HepG2 (cell line): ENCODE measurements around the gene MIB2. TPM values are rescaled to one million over a fixed set of nuclear protein-coding genes. Genes with fewer than 3 reads are reported as not detected.
A peak's percentile ranks its signal among the peaks of the same experiment; 100 is the strongest.

ENCODE experiments used
- LBX2 ChIP-seq: sonication (generic); formaldehyde crosslinking; IDR thresholded peaks from 2 replicates; pipeline ENCODE4 v1.5.0; 2020; ENCODE audit warnings: missing genetic modification reagents, mild to moderate bottlenecking, borderline replicate concordance
- NFAT5 ChIP-seq: sonication (generic); formaldehyde crosslinking; IDR thresholded peaks from 2 replicates; pipeline ENCODE4 v1.4.0; 2020; ENCODE audit warnings: missing genetic modification reagents
- SALL2 ChIP-seq: sonication (generic); formaldehyde crosslinking; IDR thresholded peaks from 2 replicates; pipeline ENCODE4 v1.8.1; 2023; ENCODE audit warnings: mild to moderate bottlenecking, missing genetic modification reagents, inconsistent platforms
- SETDB1 ChIP-seq: sonication (generic); formaldehyde crosslinking; IDR thresholded peaks from 2 replicates; pipeline ENCODE4 v1.5.1; 2020; ENCODE audit warnings: missing genetic modification reagents, mild to moderate bottlenecking, borderline replicate concordance
- SP2 ChIP-seq: sonication (generic); formaldehyde crosslinking; IDR thresholded peaks from 2 replicates; pipeline ENCODE4 v1.5.1; 2020; ENCODE audit warnings: mild to moderate bottlenecking, missing genetic modification reagents
- ZFP91 ChIP-seq: sonication (generic); formaldehyde crosslinking; IDR thresholded peaks from 2 replicates; pipeline ENCODE4 v1.9.0; 2022; ENCODE audit warnings: missing genetic modification reagents, mild to moderate bottlenecking, borderline replicate concordance
- ZFY ChIP-seq: sonication (generic); formaldehyde crosslinking; IDR thresholded peaks from 2 replicates; pipeline ENCODE4 v1.4.0; 2020; ENCODE audit warnings: missing genetic modification reagents
- ZNF3 ChIP-seq: IDR thresholded peaks from 2 replicates; pipeline ENCODE4 v1.7.0; 2017; ENCODE audit warnings: inconsistent platforms
- ZNF30 ChIP-seq: sonication (generic); formaldehyde crosslinking; IDR thresholded peaks from 2 replicates; pipeline ENCODE4 v1.5.0; 2020; ENCODE audit warnings: mild to moderate bottlenecking, missing genetic modification reagents
- ZNF512B ChIP-seq: sonication (generic); formaldehyde crosslinking; IDR thresholded peaks from 2 replicates; pipeline ENCODE4 v1.5.1; 2020; ENCODE audit warnings: missing genetic modification reagents, mild to moderate bottlenecking, borderline replicate concordance
- ZNF704 ChIP-seq: sonication (generic); formaldehyde crosslinking; IDR thresholded peaks from 2 replicates; pipeline ENCODE4 v1.8.1; 2023; ENCODE audit warnings: mild to moderate bottlenecking, inconsistent platforms, moderate library complexity, missing genetic modification reagents, borderline replicate concordance
- ZSCAN25 ChIP-seq: sonication (generic); formaldehyde crosslinking; IDR thresholded peaks from 2 replicates; pipeline ENCODE4 v1.8.0; 2022; ENCODE audit warnings: mild to moderate bottlenecking, missing genetic modification reagents
- ZXDC ChIP-seq: sonication (generic); formaldehyde crosslinking; IDR thresholded peaks from 2 replicates; pipeline ENCODE4 v1.5.0; 2020; ENCODE audit warnings: mild to moderate bottlenecking, missing genetic modification reagents
- polyA plus RNA-seq, 8 experiments: library from polyadenylated mRNA; depleted of rRNA in 3 of 8; stranded (reverse) in 7 of 8; unstranded in 1 of 8; fragments of >200 nt; fragmentation: Illumina TruSeq in 4 of 8; extraction: Trizol in 4 of 8; gene quantifications; 2 replicates each; pipeline versions ENCODE4 v1.2.1 to v1.2.3, GENCODE V29; 2011 to 2016; ENCODE audit warnings: low read depth in 4 of 8, missing spikeins in 1 of 8, mixed read lengths in 1 of 8; ENCODE audit not compliant: insufficient read depth in 1 of 8
- total RNA-seq, 5 experiments: library from RNA; depleted of rRNA; stranded (reverse); fragments of >200 nt; fragmentation: Illumina TruSeq; extraction: Trizol; gene quantifications; 2 replicates each; pipeline ENCODE4 v1.2.3, GENCODE V29; 2016; ENCODE audit warnings: low read depth in 1 of 5

The MIB2 gene
- total and polyA plus RNA-seq, 2 of the 13 experiments (the other 11 are each of a cell fraction or from before 2014, with no cell fraction given), result 19.9 to 30.4 TPM

GRCh38 chr1:1678581-1679380 lies 63.5 kb downstream of the MIB2 start (continued):
- TF ChIP-seq NFAT5 (CRISPR knock-in tag), result no peak
- no peak for TF ChIP-seq SP2 (CRISPR knock-in tag)
- peak; percentile 97 for TF ChIP-seq ZSCAN25 (CRISPR knock-in tag)
- TF ChIP-seq LBX2 (CRISPR knock-in tag), result no peak
- TF ChIP-seq ZNF3 (CRISPR knock-in tag), result no peak
- TF ChIP-seq ZFP91 (CRISPR knock-in tag), result peak; percentile 87
- peak; percentile 94 for TF ChIP-seq ZFY
- no peak for TF ChIP-seq ZNF704 (CRISPR knock-in tag)
- no peak for TF ChIP-seq SETDB1 (CRISPR knock-in tag)
- TF ChIP-seq ZNF512B (CRISPR knock-in tag), result 0 out of 2 replicates have a peak, but pooled peaks have one; percentile 43
- TF ChIP-seq ZXDC (CRISPR knock-in tag), result no peak; the same call in 1 of the 2 replicates
- peak; percentile 24; the same call in 1 of the 2 replicates for TF ChIP-seq SALL2 (CRISPR knock-in tag)
- TF ChIP-seq ZNF30 (CRISPR knock-in tag), result no peak
